SK-N-SH (cell line): ENCODE measurements around the gene CREB3L4. TPM values are rescaled to one million over a fixed set of nuclear protein-coding genes. Genes with fewer than 3 reads are reported as not detected.

Experiments used
- CTCF ChIA-PET: fragments of 300-600, 350-600 bp; formaldehyde crosslinking; extraction: SDS; loops from one replicate; lab custom pipeline; 2021; lab: Yijun Ruan, JAX
- POLR2A ChIA-PET: fragments of 350-600 bp; sonication (Branson Sonifier 250); formaldehyde crosslinking; extraction: SDS; loops from one replicate; lab custom pipeline; 2020; ENCODE audit warnings: antibody characterized with exemption, inconsistent platforms; lab: Yijun Ruan, JAX
- DNase-seq: peaks from one replicate; pipeline ENCODE4 v3.0.0; 2012
- H2AFZ ChIP-seq: fragments of 200-600 bp; sonication (generic); 2 replicates; pipeline ENCODE4 v1.8.1; 2016; ENCODE audit warnings: antibody characterized with exemption, mild to moderate bottlenecking, low read depth
- H3F3A ChIP-seq: fragments of 200-600 bp; sonication (generic); replicated peaks from 2 replicates; pipeline ENCODE3; 2016; ENCODE audit warnings: antibody characterized with exemption, mild to moderate bottlenecking; ENCODE audit not compliant: insufficient read depth
- H3K27ac ChIP-seq, 2 experiments: fragments of 200-500 bp in 1 of 2; fragments of 200-600 bp in 1 of 2; sonication (Bioruptor generic) in 1 of 2; sonication (generic), shearing (Covaris generic) in 1 of 2; 2 replicates each; pipeline versions ENCODE4 v1.5.1 to v1.6.1; 2014 to 2016; ENCODE audit warnings: low read depth in 2 of 2, inconsistent platforms in 1 of 2, low read length in 1 of 2, mild to moderate bottlenecking in 1 of 2, mixed read lengths in 1 of 2
- H3K27me3 ChIP-seq: fragments of 200-600 bp; sonication (generic), shearing (Covaris generic); 2 replicates; pipeline ENCODE4 v1.6.1; 2016; ENCODE audit warnings: mixed run types; ENCODE audit not compliant: insufficient read depth
- H3K36me3 ChIP-seq, 2 experiments: fragments of 200-500 bp in 1 of 2; fragments of 200-600 bp in 1 of 2; sonication (Bioruptor generic) in 1 of 2; sonication (generic) in 1 of 2; replicated peaks in 1 of 2; 2 replicates each; pipeline versions ENCODE3 to v1.5.1; 2014 to 2016; ENCODE audit warnings: low read length in 1 of 2, mild to moderate bottlenecking in 1 of 2; ENCODE audit not compliant: insufficient read depth in 2 of 2, control insufficient read depth in 1 of 2
- H3K4me1 ChIP-seq, 2 experiments: fragments of 200-500 bp in 1 of 2; fragments of 200-600 bp in 1 of 2; sonication (Bioruptor generic) in 1 of 2; sonication (generic), shearing (Covaris generic) in 1 of 2; 2 replicates each; pipeline versions ENCODE4 v1.5.1 to v1.6.1; 2014 to 2016; ENCODE audit warnings: low read depth in 1 of 2, low read length in 1 of 2, mixed run types in 1 of 2; ENCODE audit not compliant: insufficient read depth in 2 of 2, control insufficient read depth in 1 of 2
- H3K4me2 ChIP-seq: fragments of 200-600 bp; sonication (generic), shearing (Covaris generic); 2 replicates; pipeline ENCODE4 v1.6.1; 2017; ENCODE audit warnings: mixed run types
- H3K4me3 ChIP-seq, 2 experiments: fragments of 200-500 bp in 1 of 2; fragments of 200-600 bp in 1 of 2; sonication (Bioruptor generic) in 1 of 2; sonication (generic), shearing (Covaris generic) in 1 of 2; 2 replicates each; pipeline versions ENCODE4 v1.5.1 to v1.8.1; 2014 to 2016; ENCODE audit warnings: low read depth in 2 of 2, inconsistent platforms in 1 of 2, low read length in 1 of 2, mild to moderate bottlenecking in 1 of 2, mixed read lengths in 1 of 2, moderate library complexity in 1 of 2
- H3K79me2 ChIP-seq: fragments of 200-600 bp; sonication (generic); 2 replicates; pipeline ENCODE4 v1.8.1; 2017; ENCODE audit warnings: mild to moderate bottlenecking; ENCODE audit not compliant: insufficient read depth
- H3K9ac ChIP-seq: fragments of 200-600 bp; sonication (generic); 2 replicates; pipeline ENCODE4 v1.6.1; 2017; ENCODE audit warnings: mixed run types
- H3K9me2 ChIP-seq: fragments of 200-600 bp; sonication (generic); 2 replicates; pipeline ENCODE4 v1.6.1; 2017; ENCODE audit warnings: mixed run types
- H3K9me3 ChIP-seq: fragments of 200-600 bp; sonication (generic); 2 replicates; pipeline ENCODE4 v1.6.1; 2017; ENCODE audit warnings: mixed run types, mild to moderate bottlenecking, moderate library complexity
- H4K20me1 ChIP-seq: fragments of 200-600 bp; sonication (generic); 2 replicates; pipeline ENCODE4 v1.6.1; 2017; ENCODE audit warnings: mild to moderate bottlenecking, mixed run types; ENCODE audit not compliant: insufficient read depth
- EP300 ChIP-seq, 2 experiments: IDR thresholded peaks; 2 replicates each; pipeline versions ENCODE4 v1.4.0 to v1.6.1; 2012; ENCODE audit warnings: borderline replicate concordance in 1 of 2, low read depth in 1 of 2, low read length in 1 of 2
- FOSL2 ChIP-seq: IDR thresholded peaks from 2 replicates; pipeline ENCODE4 v1.4.0; 2012; ENCODE audit warnings: low read depth, mild to moderate bottlenecking, moderate library complexity, borderline replicate concordance
- GABPA ChIP-seq: IDR thresholded peaks from 2 replicates; pipeline ENCODE4 v1.4.0; 2012; ENCODE audit warnings: low read depth, mild to moderate bottlenecking
- JUND ChIP-seq: IDR thresholded peaks from 2 replicates; pipeline ENCODE4 v1.4.0; 2012
- MXI1 ChIP-seq: IDR thresholded peaks from 2 replicates; pipeline ENCODE4 v1.6.1; 2012; ENCODE audit warnings: mild to moderate bottlenecking, low read depth, low read length, improper control_type of control experiment
- NRF1 ChIP-seq: IDR thresholded peaks from 2 replicates; pipeline ENCODE4 v1.6.1; 2012; ENCODE audit warnings: low read depth, mild to moderate bottlenecking, low read length
- RAD21 ChIP-seq: IDR thresholded peaks from 2 replicates; pipeline ENCODE4 v1.6.1; 2012; ENCODE audit warnings: mild to moderate bottlenecking, low read length
- RCOR1 ChIP-seq: fragments of 150-350 bp; IDR thresholded peaks from 2 replicates; pipeline ENCODE4 v1.6.1; 2017; ENCODE audit warnings: antibody characterized with exemption, low read length
- WGBS: methylation state at CpG from one replicate; pipeline ENCODE4 v1.1.6; 2017; ENCODE audit warnings: low lambda C conversion rate; 5-methylcytosine and 5-hydroxymethylcytosine counted together
- polyA plus RNA-seq, 3 experiments: library from polyadenylated mRNA; depleted of rRNA; stranded (reverse); fragments of >200 nt; gene quantifications; 2 replicates each; pipeline ENCODE4 v1.2.3, GENCODE V29; 2012
- TF ChIP-seq, protein P1 (sequence below): IDR thresholded peaks from 2 replicates; pipeline ENCODE4 v1.6.1; 2012; ENCODE audit warnings: mild to moderate bottlenecking, low read depth, low read length, moderate library complexity
- TF ChIP-seq, protein P2 (sequence below): fragments of 200-600 bp; sonication (generic); IDR thresholded peaks from 2 replicates; pipeline ENCODE4 v1.6.1; 2017; ENCODE audit warnings: antibody characterized with exemption, mild to moderate bottlenecking, moderate library complexity
- TF ChIP-seq, protein P3 (sequence below): IDR thresholded peaks from 2 replicates; pipeline ENCODE4 v1.4.0; 2012; ENCODE audit warnings: low read depth, borderline replicate concordance

CREB3L4 gene
- polyA plus RNA-seq, 1 of the 3 experiments (the other 2 are of a cell fraction): 12.8 TPM

DNA sequence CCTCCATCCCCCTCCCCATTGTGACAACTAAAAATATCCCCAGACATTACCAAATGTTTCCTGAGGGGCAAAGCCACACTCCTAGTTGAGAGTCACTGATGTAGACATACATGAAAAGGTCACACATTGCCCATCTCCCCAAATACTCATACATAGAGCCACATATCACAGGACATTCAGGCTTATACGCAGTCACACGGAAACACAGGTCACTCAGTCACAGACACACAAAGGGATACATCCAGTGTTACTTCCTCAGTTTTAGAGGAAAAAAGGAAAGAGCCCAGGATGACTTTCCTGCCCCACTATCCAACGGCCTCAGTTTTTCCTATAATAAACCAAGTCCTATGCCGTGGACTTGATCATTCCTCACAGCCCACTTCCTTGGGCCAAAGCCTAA is 6.3 kb upstream of the CREB3L4 start (continued):
- TF ChIP-seq, protein P1, sequence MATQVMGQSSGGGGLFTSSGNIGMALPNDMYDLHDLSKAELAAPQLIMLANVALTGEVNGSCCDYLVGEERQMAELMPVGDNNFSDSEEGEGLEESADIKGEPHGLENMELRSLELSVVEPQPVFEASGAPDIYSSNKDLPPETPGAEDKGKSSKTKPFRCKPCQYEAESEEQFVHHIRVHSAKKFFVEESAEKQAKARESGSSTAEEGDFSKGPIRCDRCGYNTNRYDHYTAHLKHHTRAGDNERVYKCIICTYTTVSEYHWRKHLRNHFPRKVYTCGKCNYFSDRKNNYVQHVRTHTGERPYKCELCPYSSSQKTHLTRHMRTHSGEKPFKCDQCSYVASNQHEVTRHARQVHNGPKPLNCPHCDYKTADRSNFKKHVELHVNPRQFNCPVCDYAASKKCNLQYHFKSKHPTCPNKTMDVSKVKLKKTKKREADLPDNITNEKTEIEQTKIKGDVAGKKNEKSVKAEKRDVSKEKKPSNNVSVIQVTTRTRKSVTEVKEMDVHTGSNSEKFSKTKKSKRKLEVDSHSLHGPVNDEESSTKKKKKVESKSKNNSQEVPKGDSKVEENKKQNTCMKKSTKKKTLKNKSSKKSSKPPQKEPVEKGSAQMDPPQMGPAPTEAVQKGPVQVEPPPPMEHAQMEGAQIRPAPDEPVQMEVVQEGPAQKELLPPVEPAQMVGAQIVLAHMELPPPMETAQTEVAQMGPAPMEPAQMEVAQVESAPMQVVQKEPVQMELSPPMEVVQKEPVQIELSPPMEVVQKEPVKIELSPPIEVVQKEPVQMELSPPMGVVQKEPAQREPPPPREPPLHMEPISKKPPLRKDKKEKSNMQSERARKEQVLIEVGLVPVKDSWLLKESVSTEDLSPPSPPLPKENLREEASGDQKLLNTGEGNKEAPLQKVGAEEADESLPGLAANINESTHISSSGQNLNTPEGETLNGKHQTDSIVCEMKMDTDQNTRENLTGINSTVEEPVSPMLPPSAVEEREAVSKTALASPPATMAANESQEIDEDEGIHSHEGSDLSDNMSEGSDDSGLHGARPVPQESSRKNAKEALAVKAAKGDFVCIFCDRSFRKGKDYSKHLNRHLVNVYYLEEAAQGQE: no peak
- no peak for TF ChIP-seq JUND

DNA sequence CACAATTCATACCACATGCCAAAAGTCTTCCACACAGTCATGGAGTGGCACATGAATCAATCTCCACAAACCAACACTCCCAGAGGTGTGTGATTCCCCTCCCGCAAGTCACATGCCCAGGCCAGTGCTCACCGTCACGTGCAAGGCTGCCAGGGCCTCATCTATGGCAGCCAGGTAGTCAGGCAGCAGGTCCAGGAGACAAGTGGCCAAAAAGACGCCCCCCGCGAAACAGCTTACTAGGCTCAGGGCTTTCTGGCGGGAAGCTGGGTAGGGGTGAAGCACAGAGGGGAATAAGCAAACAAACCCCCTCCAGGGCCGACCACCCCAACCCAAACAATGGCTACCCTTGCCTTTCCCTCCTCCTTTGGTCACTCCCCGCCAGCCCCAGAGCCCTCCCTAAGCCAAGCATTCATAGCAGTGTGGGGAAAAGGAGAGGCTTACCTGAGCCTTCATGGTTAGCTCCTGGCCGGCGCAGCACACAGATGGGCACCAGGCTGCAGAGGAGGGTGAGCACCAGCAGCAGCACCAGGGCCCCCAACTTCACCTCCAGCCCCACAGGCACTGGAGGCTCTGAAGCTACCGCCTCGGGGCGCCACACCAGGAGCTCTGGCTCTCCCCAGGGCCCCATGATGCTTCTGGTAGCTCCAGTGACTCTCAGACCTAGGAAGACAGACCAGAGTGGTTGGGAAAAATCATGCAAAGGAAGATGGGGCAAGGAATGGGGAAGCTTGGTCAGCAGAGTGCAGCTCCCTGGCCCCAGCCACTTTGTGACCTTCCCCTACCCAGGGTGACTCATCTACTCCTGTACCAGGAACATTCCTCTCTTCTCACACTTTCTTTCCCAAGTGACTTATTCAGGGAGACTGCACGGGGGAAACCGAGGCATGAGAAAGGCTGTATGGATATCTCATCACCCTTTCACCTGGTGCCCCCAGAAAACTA is 5.3 kb upstream of the CREB3L4 start:
- Histone ChIP-seq H3F3A (peaks cover 27% of the 10 kb centered on the region), H4K20me1 (peaks cover 5% of the 10 kb centered on the region; the same call in 1 of the 2 replicates), H2AFZ (peak overlapping the region; percentile 86), H3K4me2 (peak overlapping the region; percentile 93), H3K27ac (peak overlapping the region; percentile 70 to 94), H3K9ac (peak overlapping the region; percentile 81), H3K79me2 (peaks cover 59% of the 10 kb centered on the region), H3K27me3 (no peaks in the 10 kb centered on the region), H3K36me3 (peaks cover 12 to 15% of the 10 kb centered on the region in 2 experiments), H3K4me1 (peaks cover 0 to 38% of the 10 kb centered on the region in 2 experiments; a peak in 2 of 4 replicates), H3K4me3 (peak overlapping the region; percentile 77 to 91), H3K9me3 (no peaks in the 10 kb centered on the region), H3K9me2 (no peaks in the 10 kb centered on the region)
- DNase-seq: no peak
- ChIA-PET POLR2A (interaction anchor here (1.0 to 3.4 kb wide), 8 partner anchors 9 to 179 kb away, joined by 4 to 20 read pairs (median 6); partner anchors contain the start of genes JTB and RPS27), CTCF (interaction anchor here (1.0 to 8.6 kb wide), 6 partner anchors 15 to 165 kb away, joined by 3 to 50 read pairs (median 6); partner anchors contain the start of genes DENND4B, JTB and RAB13)
- 29% methylated on average over 12 of the region's 16 CpGs for WGBS
- TF ChIP-seq JUND: 0 out of 2 replicates have a peak, but pooled peaks have one; percentile 9
- no peak for TF ChIP-seq GABPA
- TF ChIP-seq RAD21: no peak
- TF ChIP-seq, protein P2, sequence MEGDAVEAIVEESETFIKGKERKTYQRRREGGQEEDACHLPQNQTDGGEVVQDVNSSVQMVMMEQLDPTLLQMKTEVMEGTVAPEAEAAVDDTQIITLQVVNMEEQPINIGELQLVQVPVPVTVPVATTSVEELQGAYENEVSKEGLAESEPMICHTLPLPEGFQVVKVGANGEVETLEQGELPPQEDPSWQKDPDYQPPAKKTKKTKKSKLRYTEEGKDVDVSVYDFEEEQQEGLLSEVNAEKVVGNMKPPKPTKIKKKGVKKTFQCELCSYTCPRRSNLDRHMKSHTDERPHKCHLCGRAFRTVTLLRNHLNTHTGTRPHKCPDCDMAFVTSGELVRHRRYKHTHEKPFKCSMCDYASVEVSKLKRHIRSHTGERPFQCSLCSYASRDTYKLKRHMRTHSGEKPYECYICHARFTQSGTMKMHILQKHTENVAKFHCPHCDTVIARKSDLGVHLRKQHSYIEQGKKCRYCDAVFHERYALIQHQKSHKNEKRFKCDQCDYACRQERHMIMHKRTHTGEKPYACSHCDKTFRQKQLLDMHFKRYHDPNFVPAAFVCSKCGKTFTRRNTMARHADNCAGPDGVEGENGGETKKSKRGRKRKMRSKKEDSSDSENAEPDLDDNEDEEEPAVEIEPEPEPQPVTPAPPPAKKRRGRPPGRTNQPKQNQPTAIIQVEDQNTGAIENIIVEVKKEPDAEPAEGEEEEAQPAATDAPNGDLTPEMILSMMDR: peak; percentile 10; the same call in 1 of the 2 replicates
- TF ChIP-seq MXI1: peak; percentile 45; the same call in 1 of the 2 replicates
- TF ChIP-seq, protein P3, sequence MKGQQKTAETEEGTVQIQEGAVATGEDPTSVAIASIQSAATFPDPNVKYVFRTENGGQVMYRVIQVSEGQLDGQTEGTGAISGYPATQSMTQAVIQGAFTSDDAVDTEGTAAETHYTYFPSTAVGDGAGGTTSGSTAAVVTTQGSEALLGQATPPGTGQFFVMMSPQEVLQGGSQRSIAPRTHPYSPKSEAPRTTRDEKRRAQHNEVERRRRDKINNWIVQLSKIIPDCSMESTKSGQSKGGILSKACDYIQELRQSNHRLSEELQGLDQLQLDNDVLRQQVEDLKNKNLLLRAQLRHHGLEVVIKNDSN: peak; percentile 40; the same call in 1 of the 2 replicates
- TF ChIP-seq RCOR1: no peak
- peak; percentile 60; the same call in 1 of the 2 replicates for TF ChIP-seq FOSL2
- TF ChIP-seq EP300 (IDR thresholded peaks at IDR 0.05; ENCODE audit: borderline replicate concordance in 1 of 2, low read depth in 1 of 2, low read length in 1 of 2): no peak
- no peak for TF ChIP-seq NRF1
- TF ChIP-seq, all 33 proteins: peak for 5
